Cardiac muscle cell (in vitro differentiated cells and primary cell): Measurements from ENCODE around the gene RAPGEF1. TPM values are rescaled to one million over a fixed set of nuclear protein-coding genes. Genes with fewer than 3 reads are reported as not detected.
"Not testable (repeated sequence)": the region's sequence is repeated elsewhere in the genome, so short reads cannot be mapped to it uniquely, and the experiment has no call there.

Source experiments
- DNase-seq, 2 donors: peaks; one replicate each; pipeline versions ENCODE4 v3.0.0 to v3.0.0-alpha.2; 2010 to 2017; ENCODE audit warnings: low read depth in 1 of 2, low spot score in 1 of 2
- H3K27ac ChIP-seq: fragments of 200-600 bp; sonication (generic); 2 replicates; pipeline ENCODE4 v1.5.1; 2016
- H3K27me3 ChIP-seq: fragments of 200-600 bp; sonication (generic); 2 replicates; pipeline ENCODE4 v1.6.0; 2016; ENCODE audit warnings: control low read depth
- H3K36me3 ChIP-seq: fragments of 200-600 bp; sonication (generic); 2 replicates; pipeline ENCODE4 v1.5.1; 2016; ENCODE audit warnings: control low read depth
- H3K4me1 ChIP-seq: fragments of 200-600 bp; sonication (generic); 2 replicates; pipeline ENCODE4 v1.8.1; 2017; ENCODE audit warnings: low read depth, mild to moderate bottlenecking, mixed run types
- H3K4me3 ChIP-seq: fragments of 200-600 bp; sonication (generic); 2 replicates; pipeline ENCODE4 v1.5.1; 2016; ENCODE audit warnings: mild to moderate bottlenecking
- H3K9me3 ChIP-seq: fragments of 200-600 bp; sonication (generic); 2 replicates; pipeline ENCODE4 v1.5.1; 2017; ENCODE audit warnings: low read depth, mild to moderate bottlenecking, control low read depth
- CTCF ChIP-seq: IDR thresholded peaks from 2 replicates; pipeline ENCODE4 v1.5.1; 2012; ENCODE audit warnings: low read depth, mild to moderate bottlenecking, low read length
- polyA plus RNA-seq: library from polyadenylated mRNA; unstranded; fragments of >200 nt; fragmentation: Nextera tagmentation; extraction: Ambion mirVana; gene quantifications from 2 replicates; pipeline ENCODE4 v1.2.1, GENCODE V29; 2016
- total RNA-seq: library from RNA; depleted of rRNA; stranded (reverse); fragments of >200 nt; gene quantifications from 2 replicates; pipeline ENCODE4 v1.2.3, GENCODE V29; 2016

The RAPGEF1 gene
- total and polyA plus RNA-seq, 2 experiments from 2014 or later: 42.1 to 51.1 TPM

GRCh38 chr9:131709771-131710431, 30.0 kb downstream of the RAPGEF1 start:
- no peaks in the 10 kb centered on the region for H3K36me3 ChIP-seq
- H3K27ac ChIP-seq: peak overlapping the region; percentile 55

DNA sequence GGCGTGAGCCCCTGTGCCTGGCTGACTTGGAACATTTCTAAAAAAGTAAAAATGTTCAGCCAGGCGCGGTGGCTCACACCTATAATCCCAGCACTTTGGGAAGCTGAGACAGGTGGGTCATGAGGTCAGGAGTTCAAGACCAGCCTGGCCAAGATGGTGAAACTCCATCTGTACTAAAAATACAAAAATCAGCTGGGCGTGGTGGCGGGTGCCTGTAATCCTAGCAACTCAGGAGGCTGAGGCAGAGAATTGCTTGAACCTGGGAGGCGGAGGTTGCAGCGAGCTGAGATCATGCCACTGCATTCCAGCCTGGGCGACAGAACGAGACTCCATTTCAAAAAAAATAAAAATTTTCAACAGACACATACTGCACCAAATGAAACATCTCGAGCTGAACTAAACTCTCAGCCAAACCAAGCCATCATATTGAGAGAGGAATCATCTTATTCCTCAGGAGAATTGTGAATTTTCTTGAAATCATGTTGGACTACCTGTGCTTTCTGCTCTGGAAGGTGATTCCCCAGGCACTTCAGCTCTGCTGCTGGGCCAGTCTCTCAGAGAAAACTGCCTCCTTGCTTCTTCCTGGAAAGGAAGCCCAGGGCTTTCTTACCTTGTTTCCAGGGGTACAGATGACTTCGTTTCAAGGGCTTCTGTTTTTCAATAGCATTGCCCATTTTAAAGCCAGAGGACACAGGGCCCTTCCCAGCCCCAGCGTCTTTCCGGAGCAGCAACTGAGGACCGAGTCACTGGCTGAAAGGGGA, 30.7 kb downstream of the RAPGEF1 start:
- not testable (repeated sequence) for H3K9me3 ChIP-seq, DNase-seq, H3K4me3 ChIP-seq, H3K27me3 ChIP-seq, H3K36me3 ChIP-seq
- H3K27ac ChIP-seq: peak overlapping the region; percentile 55
- peaks cover 36% of the 10 kb centered on the region for H3K4me1 ChIP-seq

More at GRCh38 chr9:131709771-131710431, 30.0 kb downstream of the RAPGEF1 start:
- H3K9me3 ChIP-seq: no peaks in the 10 kb centered on the region
- no peak overlapping the region for H3K4me3 ChIP-seq
- H3K27me3 ChIP-seq: no peaks in the 10 kb centered on the region
- H3K4me1 ChIP-seq: peaks cover 36% of the 10 kb centered on the region
- DNase-seq: peak in 1 of 2 donors; percentile 50
- no peak for TF ChIP-seq CTCF

DNA sequence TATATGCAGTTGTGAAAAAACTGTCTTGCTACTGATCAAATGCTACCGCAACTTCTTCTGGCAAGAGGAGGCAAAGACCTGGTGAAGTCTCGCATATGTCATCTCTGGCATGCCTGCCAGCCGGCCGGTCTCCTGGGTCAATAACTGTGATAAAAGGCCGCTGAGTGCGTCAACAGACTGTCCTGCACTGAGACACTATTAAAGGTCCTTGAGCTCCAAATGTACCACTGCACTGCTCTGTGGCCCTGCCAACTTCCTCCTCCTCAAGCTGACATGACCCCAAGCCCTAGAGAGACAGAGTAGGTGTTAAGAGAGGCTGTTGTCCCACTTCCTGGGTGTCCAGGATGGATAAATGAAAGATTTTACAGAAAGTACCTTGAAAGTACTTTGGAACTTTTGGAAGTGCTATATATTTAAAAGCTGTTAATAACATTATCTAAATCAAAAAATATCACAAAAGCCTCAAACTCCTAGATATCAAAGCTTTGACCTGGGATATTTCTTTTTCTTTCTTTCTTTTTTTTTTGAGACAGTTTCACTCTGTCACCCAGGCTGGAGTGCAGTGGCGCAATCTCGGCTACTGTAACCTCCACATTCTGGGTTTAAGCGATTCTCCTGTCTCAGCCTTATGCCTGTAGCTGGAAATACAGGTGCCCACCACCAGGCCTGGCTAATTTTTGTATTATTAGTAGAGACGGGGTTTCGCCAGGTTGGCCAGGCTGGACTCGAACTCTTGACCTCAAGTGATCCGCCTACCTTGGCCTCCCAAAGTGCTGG, 31.5 kb downstream of the RAPGEF1 start:
- DNase-seq: peak; percentile 33 to 41

GRCh38 chr9:131707733-131708157, 32.1 kb downstream of the RAPGEF1 start:
- TF ChIP-seq CTCF: no peak
- Histone ChIP-seq H3K4me3 (no peak overlapping the region), H3K9me3 (no peaks in the 10 kb centered on the region), H3K4me1 (peaks cover 33% of the 10 kb centered on the region), H3K27me3 (no peaks in the 10 kb centered on the region), H3K27ac (no peak overlapping the region), H3K36me3 (no peaks in the 10 kb centered on the region)
- DNase-seq: peak in 1 of 2 donors; percentile 69

More for the DNA sequence above, 31.5 kb downstream of the RAPGEF1 start:
- TF ChIP-seq CTCF: no peak
- peaks cover 36% of the 10 kb centered on the region for H3K4me1 ChIP-seq
- H3K27me3 ChIP-seq: no peaks in the 10 kb centered on the region
- H3K27ac ChIP-seq: no peak overlapping the region
- no peaks in the 10 kb centered on the region for H3K9me3 ChIP-seq
- no peak overlapping the region for H3K4me3 ChIP-seq
- H3K36me3 ChIP-seq: no peaks in the 10 kb centered on the region

DNA sequence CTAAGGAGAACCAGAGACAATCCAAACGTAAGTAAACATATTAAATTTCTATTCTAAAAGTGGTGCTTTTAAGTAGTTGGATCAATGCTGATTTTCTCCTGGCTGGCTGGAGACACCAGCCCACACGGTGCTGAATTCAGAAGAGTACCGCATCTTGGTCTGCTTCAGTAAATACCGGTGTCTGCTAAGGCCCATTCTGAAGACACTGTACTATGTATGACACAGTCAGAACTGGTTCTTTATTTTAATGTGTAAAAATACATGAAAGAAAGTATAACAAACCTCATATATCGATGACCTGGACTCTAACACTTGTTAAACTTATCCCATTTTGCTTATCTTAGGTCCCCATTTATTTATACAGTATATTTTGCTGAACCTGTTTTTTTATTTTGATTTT, 32.8 kb downstream of the RAPGEF1 start:
- H3K27me3 ChIP-seq: no peaks in the 10 kb centered on the region
- no peak overlapping the region for H3K27ac ChIP-seq
- no peak overlapping the region for H3K4me3 ChIP-seq
- no peak for DNase-seq
- H3K9me3 ChIP-seq: no peaks in the 10 kb centered on the region
- no peak for TF ChIP-seq CTCF
- H3K4me1 ChIP-seq: peaks cover 27% of the 10 kb centered on the region
- no peaks in the 10 kb centered on the region for H3K36me3 ChIP-seq
